Psoas muscle (tissue), 8 donors: ENCODE results near the gene IGSF21. TPM values are rescaled to one million over a fixed set of nuclear protein-coding genes. Genes with fewer than 3 reads are reported as not detected.

Source experiments
- ATAC-seq, 4 donors: fragments of 200-7000 bp; cut with Tn5 transposase; one replicate each; pipeline ENCODE4 v1.9.1; 2020; ENCODE audit warnings: moderate library complexity in 3 of 4, mild to moderate bottlenecking in 2 of 4
- DNase-seq, 2 donors: peaks; one replicate each; pipeline ENCODE4 v3.0.0-alpha.2; 2020
- H3K27ac ChIP-seq: fragments of 200-600 bp; one replicate; pipeline ENCODE4 v1.8.0; 2022
- H3K27me3 ChIP-seq, 3 donors: fragments of 200-600 bp in 1 of 3; one replicate each; pipeline versions ENCODE4 v1.6.1 to v1.8.0; 2013 to 2022; ENCODE audit warnings: low read length in 2 of 3, mild to moderate bottlenecking in 2 of 3, moderate library complexity in 1 of 3; ENCODE audit not compliant: insufficient read depth in 3 of 3
- H3K36me3 ChIP-seq, 2 donors: fragments of 200-600 bp in 1 of 2; one replicate each; pipeline versions ENCODE4 v1.6.1 to v1.8.0; 2013 to 2022; ENCODE audit warnings: low read depth in 1 of 2, mild to moderate bottlenecking in 1 of 2, moderate library complexity in 1 of 2; ENCODE audit not compliant: insufficient read depth in 1 of 2
- H3K4me1 ChIP-seq: fragments of 200-600 bp; one replicate; pipeline ENCODE4 v1.8.0; 2022
- H3K4me3 ChIP-seq: fragments of 200-600 bp; one replicate; pipeline ENCODE4 v1.8.0; 2022; ENCODE audit warnings: mild to moderate bottlenecking
- H3K9me3 ChIP-seq: fragments of 200-600 bp; one replicate; pipeline ENCODE4 v1.8.0; 2022
- WGBS, 3 donors: extraction: QIAGEN DNeasy Blood & Tissue Kit; methylation state at CpG; one replicate each; pipeline versions ENCODE4 v1.1.6 to v1.1.7; 2013; 5-methylcytosine and 5-hydroxymethylcytosine counted together
- intact Hi-C, 2 donors: fragments of 100-400 bp; cut with DNase I; formaldehyde crosslinking; loops; one replicate each; pipeline versions ENCODE4 v1.11.0 to v1.14.2; 2022
- polyA plus RNA-seq, 3 donors: library from polyadenylated mRNA; stranded (reverse); fragments of 200-250 nt; gene quantifications; one replicate each; pipeline ENCODE4 v1.2.3, GENCODE V29; 2013
- total RNA-seq, 4 donors: library from RNA; stranded (reverse); fragmentation: NEBNext Ultra II Directional in 2 of 4; extraction: Animal tissue kit (Norgen Biotek cat#: 25700) in 2 of 4; gene quantifications; one replicate each; pipeline versions ENCODE4 v1.2.1 to v1.2.4, GENCODE V29; 2021 to 2023
- TF ChIP-seq, protein P1 (sequence below): fragments of 200-600 bp; IDR thresholded peaks from one replicate; pipeline ENCODE4 v1.8.0; 2022; ENCODE audit warnings: antibody characterized with exemption
- donor health status: healthy with polysubstance abuse.
- donor health status: DM: no; HTN: no; CAD: no; lungs with moderate emphysema.
- donor health status: Bipolar disorder and iron deficiency.
- donor health status: healthy.
- donor health status: DM: yes; HTN: yes; CAD: no.
- donor health status: DM: no; HTN: no; CAD: no.
- donor health status: DM: no; HTN: no; CAD: no.
- donor health status: DM: yes; HTN: yes; CAD: no.

The IGSF21 gene
- total and polyA plus RNA-seq, 7 donors, result 0.10 to 0.88 (median 0.42) TPM

DNA sequence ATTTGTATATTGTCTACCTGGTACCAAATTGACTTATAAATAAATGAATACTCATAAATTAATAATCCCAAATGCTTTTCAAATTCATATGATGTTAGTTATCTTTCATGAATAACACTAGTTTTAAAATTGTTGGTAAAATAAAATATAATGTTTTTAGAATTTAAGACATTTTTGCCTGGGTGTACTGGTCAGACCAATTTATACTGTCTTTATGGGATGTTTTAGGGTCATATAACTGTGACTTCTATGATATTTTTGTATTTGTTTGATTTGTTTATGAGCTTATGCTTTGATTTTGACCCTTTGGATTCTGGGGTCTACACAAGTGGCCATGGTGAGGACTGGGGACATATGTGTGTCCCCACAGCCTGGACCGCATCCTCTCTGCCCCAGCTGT, 319.0 kb downstream of the IGSF21 start:
- no peak overlapping the region for H3K27ac ChIP-seq
- H3K36me3 ChIP-seq, result no peaks in the 10 kb centered on the region
- no peaks in the 10 kb centered on the region for H3K4me1 ChIP-seq
- peaks cover 10% of the 10 kb centered on the region for H3K9me3 ChIP-seq
- ATAC-seq, result no peak
- H3K27me3 ChIP-seq, result peaks cover 0 to 4% (median 3%) of the 10 kb centered on the region in 3 donors
- 70 to 81% (median 75%) methylated on average over 1 of the region's 1 CpG for WGBS, 3 donors
- TF ChIP-seq, protein P1, sequence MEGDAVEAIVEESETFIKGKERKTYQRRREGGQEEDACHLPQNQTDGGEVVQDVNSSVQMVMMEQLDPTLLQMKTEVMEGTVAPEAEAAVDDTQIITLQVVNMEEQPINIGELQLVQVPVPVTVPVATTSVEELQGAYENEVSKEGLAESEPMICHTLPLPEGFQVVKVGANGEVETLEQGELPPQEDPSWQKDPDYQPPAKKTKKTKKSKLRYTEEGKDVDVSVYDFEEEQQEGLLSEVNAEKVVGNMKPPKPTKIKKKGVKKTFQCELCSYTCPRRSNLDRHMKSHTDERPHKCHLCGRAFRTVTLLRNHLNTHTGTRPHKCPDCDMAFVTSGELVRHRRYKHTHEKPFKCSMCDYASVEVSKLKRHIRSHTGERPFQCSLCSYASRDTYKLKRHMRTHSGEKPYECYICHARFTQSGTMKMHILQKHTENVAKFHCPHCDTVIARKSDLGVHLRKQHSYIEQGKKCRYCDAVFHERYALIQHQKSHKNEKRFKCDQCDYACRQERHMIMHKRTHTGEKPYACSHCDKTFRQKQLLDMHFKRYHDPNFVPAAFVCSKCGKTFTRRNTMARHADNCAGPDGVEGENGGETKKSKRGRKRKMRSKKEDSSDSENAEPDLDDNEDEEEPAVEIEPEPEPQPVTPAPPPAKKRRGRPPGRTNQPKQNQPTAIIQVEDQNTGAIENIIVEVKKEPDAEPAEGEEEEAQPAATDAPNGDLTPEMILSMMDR, result no peak
- DNase-seq, result no peak
- intact Hi-C loops, result no loop called here
- H3K4me3 ChIP-seq, result no peak overlapping the region
